Dendritic cell treated with granulocyte-macrophage colony-stimulating factor and Interleukin-4, amounts not matched to agents 40 ng/mL and 50 ng/mL, for 4 days (primary cell): ENCODE data around the gene ZNF81.
A peak's percentile ranks its signal among the peaks of the same experiment; 100 is the strongest.
"Not testable (repeated sequence)": the region's sequence is repeated elsewhere in the genome, so short reads cannot be mapped to it uniquely, and the experiment has no call there.

Experiments used
- H3K27ac Mint-ChIP-seq: one replicate; pipeline ENCODE4 v1.8.0; 2022; ENCODE audit warnings: mild to moderate bottlenecking, mixed read lengths
- H3K27me3 Mint-ChIP-seq: one replicate; pipeline ENCODE4 v1.8.0; 2022; ENCODE audit warnings: mild to moderate bottlenecking, mixed read lengths
- H3K36me3 Mint-ChIP-seq: one replicate; pipeline ENCODE4 v1.8.0; 2022; ENCODE audit warnings: low read depth, mixed read lengths
- H3K4me1 Mint-ChIP-seq: one replicate; pipeline ENCODE4 v1.8.0; 2022; ENCODE audit warnings: low read depth, mixed read lengths
- H3K4me3 Mint-ChIP-seq: one replicate; pipeline ENCODE4 v1.8.0; 2022; ENCODE audit warnings: mild to moderate bottlenecking, moderate library complexity, mixed read lengths
- H3K9me3 Mint-ChIP-seq: one replicate; pipeline ENCODE4 v1.8.0; 2022; ENCODE audit warnings: mixed read lengths
- intact Hi-C: fragments of 100-400 bp; cut with micrococcal nuclease; formaldehyde crosslinking; loops from one replicate; pipeline ENCODE4 v1.15.0; 2022

The ZNF81 gene

DNA sequence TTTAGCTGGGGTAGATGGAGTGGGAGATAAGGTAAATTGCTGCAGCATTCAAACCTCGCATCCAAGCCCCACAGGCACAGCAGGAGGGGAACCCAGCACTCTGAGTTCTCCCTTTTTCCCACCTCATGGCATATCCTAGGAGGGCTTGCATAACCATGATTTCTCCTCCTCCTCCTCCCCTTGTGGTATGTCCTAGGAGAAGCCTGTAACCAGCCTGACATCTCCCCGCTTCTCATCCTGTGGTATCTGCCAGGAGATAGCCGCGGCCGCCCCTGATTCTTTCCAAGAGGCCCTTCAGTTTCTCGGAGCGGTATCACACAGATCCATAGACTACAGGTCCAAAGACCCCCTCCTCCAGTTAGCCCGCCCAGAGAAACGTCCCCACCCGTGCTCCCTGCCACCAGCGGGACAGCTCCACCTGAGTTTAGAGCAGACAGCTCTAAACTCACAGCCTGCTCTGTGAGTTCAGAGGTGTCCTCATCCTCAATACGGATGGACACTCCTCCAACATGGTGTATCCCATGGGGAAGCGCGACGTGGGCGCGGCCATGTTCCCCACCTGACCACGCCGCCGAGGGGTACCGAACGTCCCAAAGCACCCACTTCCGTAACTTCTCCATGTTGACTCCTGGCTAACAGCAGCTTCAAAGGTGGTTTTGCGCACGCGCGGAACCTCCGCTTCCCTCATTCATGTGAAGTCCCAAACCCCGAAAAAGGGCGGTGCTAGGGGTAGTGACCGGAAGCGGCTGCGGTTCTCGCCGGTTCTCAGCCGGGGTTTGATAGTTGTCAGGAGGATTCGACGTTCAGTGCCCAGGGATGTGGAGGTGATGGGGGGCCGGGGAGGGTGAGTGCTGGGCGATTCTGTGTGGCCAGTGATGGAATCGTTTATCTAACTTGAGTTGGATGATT lies at the start of gene ZNF81:
Gene ZNF81, plus strand, starts transcription at position 739 of the 909 bp plus-strand sequence. CDS start 9,366 bp downstream, outside the sequence.
- H3K36me3 Mint-ChIP-seq, result peaks cover 14% of the 10 kb centered on the region
- H3K27me3 Mint-ChIP-seq, result no peaks in the 10 kb centered on the region
- H3K27ac Mint-ChIP-seq, result peak within 1 kb of the TSS; percentile 92
- peak within 1 kb of the TSS; percentile 100 for H3K4me3 Mint-ChIP-seq
- H3K4me1 Mint-ChIP-seq, result no peaks in the 10 kb centered on the region
- intact Hi-C loops, result loop anchor here (2.0 to 5.0 kb wide), 2 partner anchors 184 kb away; partner anchors contain the start of gene ELK1
- no peaks in the 10 kb centered on the region for H3K9me3 Mint-ChIP-seq

DNA sequence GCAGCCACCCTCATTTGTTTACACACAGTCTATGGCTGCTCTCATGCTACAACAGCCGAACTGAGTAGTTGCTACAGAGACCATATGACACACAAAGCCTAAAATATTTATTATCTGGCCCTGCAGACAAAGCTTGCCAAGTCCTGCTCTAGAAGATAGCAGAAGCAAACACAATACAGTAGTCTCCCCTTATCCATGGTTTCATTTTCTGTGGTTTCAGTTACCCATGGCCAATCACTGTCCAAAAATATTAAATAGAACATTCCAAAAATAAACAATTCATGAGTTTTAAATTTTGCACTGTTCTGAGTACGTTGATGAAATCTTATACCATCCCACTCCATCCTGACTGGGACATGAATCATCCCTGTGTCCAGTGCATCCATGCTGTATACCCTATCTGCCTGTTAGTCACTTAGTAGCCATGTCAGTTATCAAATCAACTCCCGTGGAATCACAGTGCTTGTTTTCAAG lies 40.2 kb upstream of the ZNF81 start:
- Mint-ChIP-seq H3K36me3 (no peaks in the 10 kb centered on the region), H3K27ac (no peak overlapping the region), H3K9me3 (no peaks in the 10 kb centered on the region), H3K27me3 (no peaks in the 10 kb centered on the region), H3K4me3 (no peak overlapping the region), H3K4me1 (no peaks in the 10 kb centered on the region)
- intact Hi-C loops, result no loop called here

DNA sequence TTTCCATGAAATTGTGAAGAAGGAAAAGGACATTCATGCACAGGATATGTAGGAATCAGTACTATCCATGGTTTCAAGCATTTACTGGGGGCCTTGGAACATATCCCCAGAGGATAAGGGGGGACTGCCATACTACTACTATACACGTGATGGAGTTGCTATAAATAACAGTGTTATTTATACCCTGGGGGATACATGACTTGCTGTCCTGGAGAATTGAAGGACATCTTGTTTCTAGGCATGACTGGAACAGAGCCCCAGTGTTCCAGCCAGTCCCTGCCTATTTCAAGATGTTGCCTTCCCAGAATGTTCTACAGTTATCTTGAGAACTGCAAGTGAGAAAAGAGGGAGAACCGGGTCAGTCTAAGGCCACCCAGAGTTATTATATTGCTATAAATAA lies 39.6 kb upstream of the ZNF81 start:
- H3K4me3 Mint-ChIP-seq, result no peak overlapping the region
- H3K36me3 Mint-ChIP-seq, result no peaks in the 10 kb centered on the region
- no peak overlapping the region for H3K27ac Mint-ChIP-seq
- intact Hi-C loops, result no loop called here
- no peaks in the 10 kb centered on the region for H3K27me3 Mint-ChIP-seq
- H3K4me1 Mint-ChIP-seq, result no peaks in the 10 kb centered on the region
- H3K9me3 Mint-ChIP-seq, result no peaks in the 10 kb centered on the region

DNA sequence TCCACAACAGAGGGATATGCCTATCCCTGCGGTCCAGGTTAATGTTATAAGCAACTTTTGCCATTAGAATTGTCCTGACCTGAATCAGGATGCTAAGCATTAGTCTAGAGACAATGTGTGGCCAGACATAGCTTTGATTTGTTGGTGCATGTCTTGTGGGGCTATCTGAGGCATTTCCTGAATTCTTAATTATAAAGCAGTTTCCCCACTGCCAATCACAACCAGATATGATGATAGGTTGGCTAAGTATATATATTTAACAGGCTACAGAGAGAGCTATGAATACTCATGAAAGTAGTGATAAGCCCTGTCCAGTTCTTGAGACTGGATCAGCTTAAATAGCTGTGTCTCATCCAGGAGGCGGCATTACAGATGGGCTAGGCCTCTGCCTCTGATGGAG lies 37.8 kb upstream of the ZNF81 start:
- H3K27ac Mint-ChIP-seq, result no peak overlapping the region
- H3K4me1 Mint-ChIP-seq, result no peaks in the 10 kb centered on the region
- no peaks in the 10 kb centered on the region for H3K9me3 Mint-ChIP-seq
- H3K4me3 Mint-ChIP-seq, result no peak overlapping the region
- no peaks in the 10 kb centered on the region for H3K27me3 Mint-ChIP-seq
- intact Hi-C loops, result no loop called here
- no peaks in the 10 kb centered on the region for H3K36me3 Mint-ChIP-seq

DNA sequence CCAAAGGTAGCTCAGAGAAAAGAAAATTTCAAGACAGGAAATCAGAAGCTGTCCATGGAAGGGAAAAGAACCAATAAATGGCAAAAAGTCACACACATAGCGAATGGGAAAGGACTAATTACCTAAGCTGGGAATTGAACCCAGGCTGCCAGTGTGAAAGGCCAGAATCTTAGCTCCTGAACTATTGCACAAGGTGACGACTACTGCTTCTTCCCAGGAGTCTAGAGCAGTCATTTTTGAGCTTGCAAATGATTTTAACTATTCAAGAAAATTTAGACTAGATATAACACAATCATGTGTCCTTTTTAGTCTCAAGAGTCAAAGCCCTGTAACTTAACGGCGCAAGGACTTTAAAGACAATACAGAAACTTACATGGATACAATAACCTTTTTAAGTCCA lies 34.1 kb upstream of the ZNF81 start:
- Mint-ChIP-seq H3K36me3 (no peaks in the 10 kb centered on the region), H3K9me3 (no peaks in the 10 kb centered on the region), H3K27ac (no peak overlapping the region), H3K27me3 (no peaks in the 10 kb centered on the region), H3K4me1 (peaks cover 9% of the 10 kb centered on the region), H3K4me3 (no peak overlapping the region)
- intact Hi-C loops, result no loop called here

DNA sequence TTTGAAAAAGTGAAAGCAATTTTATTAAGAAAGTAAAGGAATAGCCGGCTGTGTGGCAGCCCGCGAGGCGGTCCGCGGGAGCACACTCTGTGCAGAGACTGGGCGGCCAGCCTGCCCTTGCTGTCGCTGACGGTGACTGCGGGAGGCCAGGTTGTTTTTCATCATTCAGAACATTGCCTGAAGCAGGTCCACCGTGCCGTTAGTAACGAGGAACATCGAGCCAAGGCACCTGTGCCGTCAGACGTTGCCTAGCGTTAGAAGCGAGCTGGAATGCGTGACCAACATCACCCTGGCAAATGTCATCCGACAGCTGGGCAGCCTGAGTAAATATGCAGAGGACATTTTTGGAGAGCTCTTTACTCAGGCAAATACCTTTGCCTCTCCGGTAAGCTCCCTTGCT lies 33.6 kb upstream of the ZNF81 start:
- H3K4me3 Mint-ChIP-seq, H3K4me1 Mint-ChIP-seq, H3K27ac Mint-ChIP-seq, H3K36me3 Mint-ChIP-seq, H3K9me3 Mint-ChIP-seq, H3K27me3 Mint-ChIP-seq, intact Hi-C loops: not testable (repeated sequence)

DNA sequence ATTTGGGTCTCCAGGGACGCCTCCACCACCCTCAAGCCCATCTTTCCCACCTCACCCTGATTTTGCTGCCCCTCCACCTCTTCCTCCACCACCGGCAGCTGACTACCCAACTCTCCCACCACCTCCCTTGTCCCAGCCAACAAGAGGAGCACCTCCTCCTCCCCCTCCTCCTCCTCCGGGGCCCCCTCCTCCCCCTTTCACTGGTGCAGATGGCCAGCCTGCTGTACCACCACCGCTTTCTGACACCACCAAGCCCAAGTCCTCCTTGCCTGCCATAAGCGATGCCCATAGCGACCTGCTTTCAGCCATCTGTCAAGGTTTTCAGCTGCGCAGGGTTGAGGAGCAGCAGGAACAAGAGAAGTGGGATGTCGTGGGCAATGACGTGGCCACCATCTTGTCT lies 32.4 kb upstream of the ZNF81 start:
- Mint-ChIP-seq H3K27ac (no peak overlapping the region), H3K36me3 (no peaks in the 10 kb centered on the region), H3K9me3 (no peaks in the 10 kb centered on the region), H3K4me1 (peaks cover 9% of the 10 kb centered on the region), H3K4me3 (no peak overlapping the region), H3K27me3 (no peaks in the 10 kb centered on the region)
- intact Hi-C loops, result no loop called here

DNA sequence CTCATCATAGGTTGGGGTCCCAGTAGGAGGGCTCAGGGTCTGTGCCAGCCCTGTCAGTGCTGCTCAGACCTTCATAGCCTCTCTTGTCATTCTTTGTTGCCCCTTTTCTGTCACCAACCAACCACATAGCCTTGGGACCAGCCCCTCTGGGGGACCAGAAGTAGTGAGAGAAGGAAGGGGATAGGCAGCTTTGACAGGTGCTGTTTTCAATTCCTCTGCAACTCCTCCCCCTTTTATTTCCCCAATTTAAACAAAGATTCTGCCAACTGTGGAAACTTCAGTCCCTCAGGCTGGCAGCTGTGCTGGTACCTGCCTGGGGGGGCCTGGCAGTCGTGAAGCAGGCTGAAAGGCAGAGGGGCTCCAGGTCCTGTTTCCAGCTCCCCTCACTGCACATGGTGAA lies 30.9 kb upstream of the ZNF81 start:
- H3K27ac Mint-ChIP-seq, H3K9me3 Mint-ChIP-seq, H3K4me1 Mint-ChIP-seq, H3K4me3 Mint-ChIP-seq, H3K36me3 Mint-ChIP-seq, intact Hi-C loops, H3K27me3 Mint-ChIP-seq: not testable (repeated sequence)

DNA sequence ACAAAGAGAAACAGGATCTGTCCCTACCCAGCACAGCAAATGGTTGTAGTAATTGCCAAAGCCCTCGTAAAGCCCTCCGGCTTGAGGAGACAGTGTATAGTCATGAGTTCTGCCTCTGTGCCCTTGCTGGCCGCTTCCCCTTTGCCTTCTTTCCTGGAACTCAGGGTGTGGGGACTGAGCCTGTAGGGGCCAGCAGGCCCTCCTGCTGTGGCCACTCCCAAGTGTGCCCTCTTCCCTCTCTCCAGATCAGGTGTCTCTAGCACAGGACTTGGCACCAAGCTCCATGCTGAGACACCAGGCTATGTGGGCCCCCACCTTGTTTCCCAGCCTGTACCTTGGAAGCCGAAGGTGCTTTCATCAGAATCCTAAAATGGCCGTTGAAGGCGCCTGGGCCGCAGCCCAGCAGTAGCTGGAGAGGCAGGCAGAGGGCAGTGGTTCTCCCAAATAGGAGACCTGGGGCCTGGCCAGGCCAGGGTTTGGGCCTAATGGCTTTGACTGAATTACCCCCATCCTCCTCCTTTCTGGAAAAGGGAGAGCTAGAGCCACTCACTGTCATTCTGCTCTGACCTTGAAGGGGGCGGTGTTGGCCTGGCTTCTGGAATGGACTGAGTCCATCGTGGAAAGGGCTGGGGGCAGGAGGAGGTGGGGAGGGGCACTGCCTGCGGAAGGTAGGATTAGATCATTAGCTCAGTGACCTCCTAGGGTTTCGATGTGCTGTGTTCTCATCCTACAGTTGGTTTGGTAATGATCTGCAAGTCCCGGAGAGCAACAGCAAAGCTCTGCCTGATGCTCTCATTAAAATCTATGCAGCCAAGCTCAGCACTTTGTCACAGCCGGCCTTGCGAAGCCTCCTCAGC lies 30.1 kb upstream of the ZNF81 start:
- H3K9me3 Mint-ChIP-seq, H3K27ac Mint-ChIP-seq, H3K27me3 Mint-ChIP-seq, H3K36me3 Mint-ChIP-seq, H3K4me1 Mint-ChIP-seq, H3K4me3 Mint-ChIP-seq, intact Hi-C loops: not testable (repeated sequence)

DNA sequence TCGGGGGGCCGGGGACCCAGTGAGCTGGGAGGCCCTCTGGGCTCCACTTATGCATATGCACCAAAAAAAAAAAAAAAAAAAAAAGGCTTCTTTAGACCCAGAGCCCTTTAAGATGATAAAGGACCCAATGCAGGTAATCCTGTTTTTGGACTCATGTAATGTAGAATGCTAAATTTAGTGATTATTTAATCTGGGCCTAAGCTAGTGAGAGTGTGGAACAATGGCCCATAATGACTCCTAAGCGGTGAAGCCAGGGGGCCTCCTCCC lies 29.5 kb upstream of the ZNF81 start:
- H3K4me3 Mint-ChIP-seq, intact Hi-C loops, H3K36me3 Mint-ChIP-seq, H3K27me3 Mint-ChIP-seq, H3K27ac Mint-ChIP-seq, H3K9me3 Mint-ChIP-seq, H3K4me1 Mint-ChIP-seq: not testable (repeated sequence)

DNA sequence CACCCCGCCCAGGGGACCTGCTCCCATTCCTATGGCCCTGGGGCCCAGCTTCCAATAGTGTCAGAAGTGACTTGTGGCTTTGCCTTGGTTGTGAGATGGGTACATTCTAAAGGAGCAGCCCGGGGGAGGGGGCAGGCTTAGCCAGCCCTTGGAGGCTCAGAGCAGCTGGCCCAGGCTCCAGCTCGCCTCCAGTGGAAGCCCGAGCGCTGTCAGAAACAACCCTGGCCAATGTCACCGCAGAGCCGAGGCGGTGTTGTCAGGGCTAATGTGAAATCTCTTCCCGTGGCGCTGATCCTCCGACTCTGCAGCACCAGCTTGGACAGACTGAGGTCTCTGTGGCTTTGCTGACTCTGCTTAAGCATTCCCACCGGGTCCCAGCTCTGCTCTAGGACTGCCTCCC lies 29.2 kb upstream of the ZNF81 start:
- intact Hi-C loops, result no loop called here
- H3K27me3 Mint-ChIP-seq, result no peaks in the 10 kb centered on the region

DNA sequence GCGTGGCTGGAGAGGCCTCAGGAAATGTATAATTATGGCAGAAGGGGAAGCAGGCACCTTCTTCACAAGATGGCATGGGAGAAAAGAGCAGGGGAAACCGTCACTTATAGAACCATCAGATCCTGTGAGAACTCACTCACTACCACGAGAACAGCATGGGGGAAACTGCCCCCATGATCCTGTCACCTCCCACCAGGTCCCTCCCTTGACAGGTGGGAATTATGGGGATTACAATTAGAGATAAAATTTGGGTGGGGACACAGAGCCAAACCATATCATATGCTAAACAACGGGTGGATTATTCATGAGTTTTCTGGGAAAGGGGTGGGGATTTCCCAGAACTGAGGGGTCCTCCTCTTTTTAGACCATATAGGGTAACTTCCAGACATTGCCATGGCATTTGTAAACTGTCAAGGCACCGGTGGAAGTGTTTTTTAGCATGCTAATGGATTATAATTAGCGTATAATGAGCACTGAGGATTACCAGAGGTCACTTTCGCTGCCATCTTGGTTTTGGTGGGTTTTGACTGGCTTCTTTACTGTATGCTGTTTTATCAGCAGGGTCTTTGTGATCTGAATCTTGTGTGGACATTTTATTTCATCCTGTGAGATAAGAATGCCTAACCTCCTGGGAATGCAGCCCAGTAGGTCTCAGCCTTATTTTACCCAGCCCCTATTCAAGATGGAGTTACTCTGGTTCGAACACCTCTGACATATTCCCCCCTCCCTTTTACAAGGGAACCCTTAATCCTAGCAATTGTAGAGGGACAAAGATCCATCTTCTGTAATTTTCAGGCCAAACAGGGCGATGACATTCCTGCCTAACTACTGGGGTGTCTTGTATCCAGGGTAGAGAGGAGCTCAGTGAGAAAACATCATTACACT lies 27.6 kb upstream of the ZNF81 start:
- H3K4me1 Mint-ChIP-seq, result peaks cover 9% of the 10 kb centered on the region
- no peaks in the 10 kb centered on the region for H3K27me3 Mint-ChIP-seq
- no peaks in the 10 kb centered on the region for H3K36me3 Mint-ChIP-seq
- H3K9me3 Mint-ChIP-seq, result no peaks in the 10 kb centered on the region
- no peak overlapping the region for H3K27ac Mint-ChIP-seq
- H3K4me3 Mint-ChIP-seq, result no peak overlapping the region
- intact Hi-C loops, result no loop called here

More for the DNA sequence above, 29.2 kb upstream of the ZNF81 start:
- Mint-ChIP-seq H3K9me3 (no peaks in the 10 kb centered on the region), H3K4me1 (peaks cover 9% of the 10 kb centered on the region), H3K27ac (no peak overlapping the region), H3K36me3 (no peaks in the 10 kb centered on the region), H3K4me3 (no peak overlapping the region)

DNA sequence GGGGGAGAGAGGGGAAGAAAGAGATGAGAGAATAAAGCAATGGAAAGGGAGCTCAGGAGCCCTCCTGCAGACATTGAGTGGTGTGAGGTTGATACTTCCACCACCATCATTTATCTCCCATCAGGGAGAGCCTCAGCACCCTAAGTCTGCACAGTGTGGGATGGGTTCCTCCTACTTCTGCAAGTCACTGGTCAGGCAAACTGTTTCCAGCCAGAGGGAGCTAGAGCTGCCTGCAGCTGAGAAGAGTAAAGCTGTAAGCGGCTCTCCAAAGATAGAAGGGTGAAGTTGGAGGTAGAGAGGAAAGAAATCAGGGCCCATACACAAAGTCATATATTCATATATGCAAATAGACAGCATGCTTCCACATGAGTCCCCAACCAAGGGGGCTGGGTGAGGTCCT lies 21.9 kb upstream of the ZNF81 start:
- Mint-ChIP-seq H3K4me3 (no peak overlapping the region), H3K27me3 (no peaks in the 10 kb centered on the region), H3K36me3 (no peaks in the 10 kb centered on the region), H3K9me3 (no peaks in the 10 kb centered on the region), H3K27ac (no peak overlapping the region), H3K4me1 (peaks cover 6% of the 10 kb centered on the region)
- intact Hi-C loops, result no loop called here
